ENCODE data around the gene SLC6A13. TPM values are rescaled to one million over a fixed set of nuclear protein-coding genes. Genes with fewer than 3 reads are reported as not detected.

The SLC6A13 gene
- total and polyA plus RNA-seq, 2 of the 8 experiments (the other 6 are each of a cell fraction or from before 2014, with no cell fraction given), result 0.03 TPM; not detected in 1

GRCh38 chr12:234019-234418, 28.6 kb downstream of the SLC6A13 start:
- no peak overlapping the region for H2BK5ac ChIP-seq (ENCODE audit: low read depth, low read length)
- POLR2A ChIA-PET (ENCODE audit: partially characterized antibody), result interaction anchor here (0.6 kb wide), 1 partner anchor 1691 kb away, joined by 3 read pairs; no protein-coding TSS in a partner anchor
- WGBS, 2 experiments (ENCODE audit: extremely low coverage in 1 of 2, insufficient coverage in 1 of 2, insufficient read length in 1 of 2, insufficient replicate concordance in 2 of 2, low coverage in 1 of 2, low lambda C conversion rate in 2 of 2, missing lambda C conversion rate in 1 of 2), result 79% methylated on average over 7 of the region's 7 CpGs; no CpG with 5 or more reads in 1 of the 2 experiments
- TF ChIP-seq PHF8 (conservative IDR thresholded peaks at IDR 0.05; ENCODE audit: low read depth, low read length) (no peak), KDM4A (IDR thresholded peaks at IDR 0.05; ENCODE audit: low read depth, low read length, severe bottlenecking) (no peak), BCL11A (IDR thresholded peaks at IDR 0.05; ENCODE audit: low read depth in 2 of 2, low read length in 2 of 2) (no peak), POU5F1 (IDR thresholded peaks at IDR 0.05; ENCODE audit: low read depth, low read length) (no peak), GTF2F1 (IDR thresholded peaks at IDR 0.05; ENCODE audit: borderline replicate concordance, low read depth, low read length) (no peak), EGR1 (IDR thresholded peaks at IDR 0.05; ENCODE audit: borderline replicate concordance, low read depth, low read length) (no peak)
- no peak for FAIRE-seq
- no peak overlapping the region for H2BK12ac ChIP-seq (ENCODE audit: low read depth, low read length)
- H3K79me2 ChIP-seq (ENCODE audit: control insufficient read depth in 1 of 2, insufficient read depth in 2 of 2, low read length in 2 of 2), result no peaks in the 10 kb centered on the region
- no peak for DNase-seq (ENCODE audit: low read depth in 1 of 2, low spot score in 2 of 2)
- H3K56ac ChIP-seq (replicated peaks; ENCODE audit: insufficient read length, low read depth, low read length), result no peak overlapping the region
- no peak overlapping the region for H4K5ac ChIP-seq (ENCODE audit: insufficient read length, low read depth, low read length)
- no peaks in the 10 kb centered on the region for H3K79me1 ChIP-seq (ENCODE audit: low read depth, low read length)
- peaks cover 8 to 13% of the 10 kb centered on the region in 2 experiments for H3K9me3 ChIP-seq (ENCODE audit: insufficient read depth in 2 of 2, low read depth in 1 of 2, low read length in 1 of 2)
- H3K23me2 ChIP-seq (ENCODE audit: low read depth, low read length), result no peaks in the 10 kb centered on the region
- no peak overlapping the region for H2AFZ ChIP-seq (ENCODE audit: low read length)
- H3K36me3 ChIP-seq (ENCODE audit: control insufficient read depth in 2 of 4, insufficient read depth in 4 of 4, low read length in 3 of 4), result no peaks in the 10 kb centered on the region
- peaks cover 0 to 14% (median 5%) of the 10 kb centered on the region in 4 experiments; a peak in 5 of 7 replicates for H3K4me1 ChIP-seq (replicated peaks in 1 of 4; ENCODE audit: control insufficient read depth in 3 of 4, insufficient read depth in 4 of 4, low read length in 3 of 4)
- H3K23ac ChIP-seq (ENCODE audit: insufficient read length), result no peak overlapping the region
- no peak overlapping the region for H3K27ac ChIP-seq (ENCODE audit: low read depth, low read length)
- H3K9ac ChIP-seq (replicated peaks in 1 of 4; ENCODE audit: extremely low read depth in 1 of 4, low read depth in 3 of 4, low read length in 3 of 4), result no peak overlapping the region
- H2BK20ac ChIP-seq (ENCODE audit: low read length), result no peak overlapping the region
- H2BK15ac ChIP-seq (ENCODE audit: low read length), result no peak overlapping the region
- no peak overlapping the region for H3K4me3 ChIP-seq (ENCODE audit: extremely low read depth in 1 of 4, insufficient read depth in 2 of 4, low read depth in 3 of 4, low read length in 4 of 4)
- H2BK120ac ChIP-seq (replicated peaks; ENCODE audit: low read depth, low read length), result no peak overlapping the region
- no peak overlapping the region for H3K14ac ChIP-seq (ENCODE audit: insufficient read length)
- no peak overlapping the region for H2AK5ac ChIP-seq (ENCODE audit: low read depth, low read length)
- no peak overlapping the region for H3K18ac ChIP-seq (ENCODE audit: extremely low read depth, low read length)
- H3K4me2 ChIP-seq (ENCODE audit: insufficient read depth in 1 of 2, low read depth in 2 of 2, low read length in 2 of 2), result no peak overlapping the region
- CTCF ChIA-PET (ENCODE audit: partially characterized antibody), result interaction anchor here (0.8 to 8.6 kb wide), 5 partner anchors 10 to 80 kb away, joined by 3 to 101 read pairs (median 5); no protein-coding TSS in a partner anchor
- no peak overlapping the region for H3K4ac ChIP-seq (replicated peaks; ENCODE audit: insufficient read length, low read depth, low read length)
- no peaks in the 10 kb centered on the region for H4K20me1 ChIP-seq (replicated peaks in 1 of 2; ENCODE audit: control insufficient read depth in 1 of 2, insufficient read depth in 2 of 2, low read length in 2 of 2)
- no peak overlapping the region for H4K91ac ChIP-seq (replicated peaks; ENCODE audit: insufficient read length, low read length)
- H3K27me3 ChIP-seq (replicated peaks in 1 of 4; ENCODE audit: control insufficient read depth in 3 of 4, extremely low read depth in 1 of 4, insufficient read depth in 3 of 4, low read length in 3 of 4), result no peaks in the 10 kb centered on the region; a peak in 2 of 7 replicates
- H4K8ac ChIP-seq (ENCODE audit: extremely low read depth, insufficient read depth, low read length), result no peak overlapping the region
